DND-41 (cell line): Measurements from ENCODE around the gene IL1RN.

Source experiments
- ATAC-seq: fragments of 200-7000 bp; cut with Tn5 transposase; 3 replicates; pipeline ENCODE4 v1.9.1; 2021; ENCODE audit warnings: low read depth; ENCODE audit not compliant: insufficient read depth
- DNase-seq: peaks from one replicate; pipeline ENCODE4 v3.0.0-alpha.2; 2020
- H2AFZ ChIP-seq: 2 replicates; pipeline ENCODE4 v1.6.0; 2012; ENCODE audit warnings: low read depth, low read length
- H3K27ac ChIP-seq: 2 replicates; pipeline ENCODE4 v1.5.1; 2012; ENCODE audit warnings: low read length, inconsistent platforms
- H3K27me3 ChIP-seq: fragments of 200-600 bp; sonication (generic); 2 replicates; pipeline ENCODE4 v1.6.0; 2012; ENCODE audit warnings: low read length, mild to moderate bottlenecking, inconsistent platforms; ENCODE audit not compliant: insufficient read depth, poor library complexity
- H3K36me3 ChIP-seq: 2 replicates; pipeline ENCODE4 v1.5.1; 2012; ENCODE audit warnings: low read length, inconsistent platforms; ENCODE audit not compliant: insufficient read depth
- H3K4me1 ChIP-seq: 2 replicates; pipeline ENCODE4 v1.5.1; 2012; ENCODE audit warnings: mild to moderate bottlenecking, low read length; ENCODE audit not compliant: insufficient read depth
- H3K4me2 ChIP-seq: 2 replicates; pipeline ENCODE4 v1.6.0; 2012; ENCODE audit warnings: mild to moderate bottlenecking, moderate library complexity, low read length, inconsistent platforms; ENCODE audit not compliant: insufficient read depth
- H3K4me3 ChIP-seq, 2 experiments: fragments of 200-600 bp in 1 of 2; shearing (Covaris generic) in 1 of 2; 2 replicates each; pipeline ENCODE4 v1.5.1; 2012 to 2016; ENCODE audit warnings: inconsistent platforms in 2 of 2, low read length in 2 of 2, mild to moderate bottlenecking in 2 of 2, low read depth in 1 of 2, moderate library complexity in 1 of 2
- H3K79me2 ChIP-seq: 2 replicates; pipeline ENCODE4 v1.6.0; 2012; ENCODE audit warnings: low read length, inconsistent platforms; ENCODE audit not compliant: insufficient read depth
- H3K9ac ChIP-seq: 2 replicates; pipeline ENCODE4 v1.6.0; 2012; ENCODE audit warnings: low read depth, mild to moderate bottlenecking, inconsistent platforms, low read length, moderate library complexity
- H3K9me3 ChIP-seq: 2 replicates; pipeline ENCODE4 v1.5.1; 2012; ENCODE audit warnings: low read length, moderate library complexity, mild to moderate bottlenecking, inconsistent platforms; ENCODE audit not compliant: insufficient read depth, severe bottlenecking
- H4K20me1 ChIP-seq: 2 replicates; pipeline ENCODE4 v1.6.0; 2012; ENCODE audit warnings: low read length; ENCODE audit not compliant: insufficient read depth
- CTCF ChIP-seq: IDR thresholded peaks from 2 replicates; pipeline ENCODE4 v1.5.1; 2012; ENCODE audit warnings: borderline replicate concordance, low read length, moderate library complexity, mild to moderate bottlenecking; ENCODE audit not compliant: poor library complexity, severe bottlenecking; ENCODE audit errors: extremely low read depth
- EZH2 ChIP-seq: IDR thresholded peaks from 3 replicates; pipeline ENCODE4 v1.6.1; 2012; ENCODE audit warnings: borderline replicate concordance, low read depth, mild to moderate bottlenecking, moderate library complexity, low read length, inconsistent platforms; ENCODE audit not compliant: severe bottlenecking

Gene IL1RN

GRCh38 chr2:113124181-113124961 is 3.0 kb upstream of the IL1RN start:
- H2AFZ ChIP-seq, result no peak overlapping the region
- H3K9ac ChIP-seq, result no peak overlapping the region

GRCh38 chr2:113124984-113125855 is 2.2 kb upstream of the IL1RN start:
- H3K27ac ChIP-seq, result no peak overlapping the region
- no peaks in the 10 kb centered on the region for H3K79me2 ChIP-seq
- H3K4me1 ChIP-seq, result no peaks in the 10 kb centered on the region
- no peak for DNase-seq
- no peak for ATAC-seq
- no peaks in the 10 kb centered on the region for H4K20me1 ChIP-seq
- peaks cover 18% of the 10 kb centered on the region for H3K27me3 ChIP-seq
- TF ChIP-seq CTCF, result no peak
- no peak for TF ChIP-seq EZH2
- H3K4me2 ChIP-seq, result no peak overlapping the region
- no peaks in the 10 kb centered on the region for H3K36me3 ChIP-seq
- H3K9ac ChIP-seq, result no peak overlapping the region
- no peaks in the 10 kb centered on the region for H3K9me3 ChIP-seq
- H2AFZ ChIP-seq, result no peak overlapping the region
- H3K4me3 ChIP-seq, result no peak overlapping the region

More at GRCh38 chr2:113124181-113124961, 3.0 kb upstream of the IL1RN start:
- H3K36me3 ChIP-seq, result no peaks in the 10 kb centered on the region
- DNase-seq (no peak), ATAC-seq (no peak)
- no peaks in the 10 kb centered on the region for H3K79me2 ChIP-seq
- peaks cover 19% of the 10 kb centered on the region for H3K27me3 ChIP-seq
- no peak overlapping the region for H3K27ac ChIP-seq
- no peaks in the 10 kb centered on the region for H3K4me1 ChIP-seq
- H3K4me3 ChIP-seq, result no peak overlapping the region
- H3K4me2 ChIP-seq, result no peak overlapping the region
- TF ChIP-seq EZH2 (no peak), CTCF (no peak)
- H4K20me1 ChIP-seq, result no peaks in the 10 kb centered on the region
- no peaks in the 10 kb centered on the region for H3K9me3 ChIP-seq

- Histone ChIP-seq H3K27ac (no peak overlapping the region), H3K4me2 (no peak overlapping the region), H3K36me3 (no peaks in the 10 kb centered on the region), H2AFZ (no peak overlapping the region), H4K20me1 (no peaks in the 10 kb centered on the region), H3K9ac (no peak overlapping the region), H3K9me3 (no peaks in the 10 kb centered on the region), H3K27me3 (peaks cover 7% of the 10 kb centered on the region), H3K4me3 (no peak overlapping the region), H3K4me1 (no peaks in the 10 kb centered on the region), H3K79me2 (no peaks in the 10 kb centered on the region)
- ATAC-seq (no peak), DNase-seq (no peak)
- TF ChIP-seq CTCF (no peak), EZH2 (no peak)
Measured at GRCh38 chr2:113127646-113128570, 510 bp downstream of the IL1RN start.
